Ovary (tissue), 9 donors: Measurements from ENCODE around the gene DNAAF5. TPM values are rescaled to one million over a fixed set of nuclear protein-coding genes. Genes with fewer than 3 reads are reported as not detected.
A peak's percentile ranks its signal among the peaks of the same experiment; 100 is the strongest.

ENCODE experiments used
- DNase-seq, 5 donors: peaks; one replicate each; pipeline ENCODE4 v3.0.0-alpha.2; 2019 to 2020
- H3K27ac ChIP-seq, 2 donors: fragments of 200-600 bp; one replicate each; pipeline versions ENCODE4 v1.5.1 to v1.8.0; 2019 to 2022
- H3K27me3 ChIP-seq: fragments of 200-600 bp; one replicate; pipeline ENCODE4 v1.8.0; 2022
- H3K36me3 ChIP-seq: fragments of 200-600 bp; sonication (generic); one replicate; pipeline ENCODE4 v1.5.1; 2019
- H3K4me1 ChIP-seq: one replicate; pipeline ENCODE4 v1.8.1; 2013; ENCODE audit warnings: mild to moderate bottlenecking, moderate library complexity; ENCODE audit not compliant: insufficient read depth
- H3K4me3 ChIP-seq: fragments of 200-600 bp; sonication (generic); one replicate; pipeline ENCODE4 v1.5.1; 2017
- H3K9me3 ChIP-seq, 2 donors: fragments of 200-600 bp in 1 of 2; sonication (generic) in 1 of 2; one replicate each; pipeline versions ENCODE4 v1.5.1 to v1.8.1; 2013 to 2019; ENCODE audit warnings: mild to moderate bottlenecking in 1 of 2, moderate library complexity in 1 of 2
- CTCF ChIP-seq, 3 donors: fragments of 450-650 bp in 2 of 3; fragments of 200-600 bp in 1 of 3; IDR thresholded peaks; one replicate each; pipeline versions ENCODE4 v1.5.1 to v1.8.0; 2016 to 2022; ENCODE audit warnings: antibody characterized with exemption in 3 of 3, mild to moderate bottlenecking in 1 of 3
- EP300 ChIP-seq: sonication (generic); formaldehyde crosslinking; IDR thresholded peaks from one replicate; pipeline ENCODE4 v1.6.1; 2017; ENCODE audit warnings: antibody characterized with exemption
- POLR2A ChIP-seq: fragments of 450-650 bp; IDR thresholded peaks from one replicate; pipeline ENCODE4 v1.6.1; 2017; ENCODE audit warnings: antibody characterized with exemption, mild to moderate bottlenecking, moderate library complexity
- WGBS, 3 donors: extraction: QIAGEN DNeasy Blood & Tissue Kit in 1 of 3; methylation state at CpG; one replicate each; pipeline versions ENCODE4 v1.1.5 to v1.1.7; 2013 to 2017; 5-methylcytosine and 5-hydroxymethylcytosine counted together
- intact Hi-C, 4 donors: fragments of 100-400 bp; cut with DNase I; formaldehyde crosslinking; loops; one replicate each; pipeline versions ENCODE4 v1.11.0 to v1.15.1; 2022 to 2023
- polyA plus RNA-seq, 2 donors: library from polyadenylated mRNA; stranded (reverse); fragments of 200-250 nt in 1 of 2; fragments of 350-450 nt in 1 of 2; fragmentation: Illumina TruSeq in 1 of 2; extraction: RNeasy Lipid Tissue Mini Kit (QIAGEN cat#74804) in 1 of 2; gene quantifications; one replicate each; pipeline ENCODE4 v1.2.3, GENCODE V29; 2013 to 2014
- total RNA-seq, 7 donors: library from RNA; depleted of rRNA in 2 of 7; stranded (reverse); fragments of >200 nt in 2 of 7; fragmentation: NEBNext Ultra II Directional in 3 of 7; extraction: Animal tissue kit (Norgen Biotek cat#: 25700) in 3 of 7; gene quantifications; one replicate each; pipeline versions ENCODE4 v1.1.0 to v1.2.4, GENCODE V29; 2016 to 2023
- donor health status: DM: no; HTN: no; CAD: no; lungs with moderate emphysema.
- donor health status: DM: no; HTN: no; CAD: no.
- donor health status: Bipolar disorder and iron deficiency.
- donor health status: DM: yes; HTN: yes; CAD: no.
- donor health status: DM: no; HTN: no; CAD: no.
- donor health status: DM: yes; HTN: yes; CAD: no.

The DNAAF5 gene
- total and polyA plus RNA-seq, 9 donors = 12.9 to 41.0 (median 21.3) TPM

- H3K9me3 ChIP-seq = peaks cover 0 to 5% of the 10 kb centered on the region in 2 donors
- DNase-seq = no peak
- no peaks in the 10 kb centered on the region for H3K27me3 ChIP-seq
- H3K4me3 ChIP-seq = no peak overlapping the region
- H3K4me1 ChIP-seq = no peaks in the 10 kb centered on the region
- 91 to 98% (median 97%) methylated on average over 1 of the region's 1 CpG for WGBS, 3 donors
- intact Hi-C loops = no loop called here
- H3K27ac ChIP-seq = no peak overlapping the region
- no peaks in the 10 kb centered on the region for H3K36me3 ChIP-seq
- TF ChIP-seq EP300 (no peak), CTCF (IDR thresholded peaks at IDR 0.05) (no peak)
Measured at GRCh38 chr7:685540-685939, 41.0 kb upstream of the DNAAF5 start.

- Histone ChIP-seq H3K4me1 (no peaks in the 10 kb centered on the region), H3K27ac (no peak overlapping the region), H3K4me3 (no peak overlapping the region), H3K36me3 (no peaks in the 10 kb centered on the region), H3K27me3 (no peaks in the 10 kb centered on the region), H3K9me3 (peaks cover 0 to 5% of the 10 kb centered on the region in 2 donors)
- DNase-seq = peak in 2 of 5 donors; percentile 11 to 28
- no peak for TF ChIP-seq CTCF (IDR thresholded peaks at IDR 0.05)
- TF ChIP-seq POLR2A = no peak
- no peak for TF ChIP-seq EP300
- 96 to 98% (median 97%) methylated on average over 26 to 27 of the region's 27 CpGs for WGBS, 3 donors
- intact Hi-C loops = no loop called here
Measured at GRCh38 chr7:690478-691360, 35.8 kb upstream of the DNAAF5 start.

GRCh38 chr7:691361-692045 is 35.0 kb upstream of the DNAAF5 start:
- Histone ChIP-seq H3K4me1 (no peaks in the 10 kb centered on the region), H3K36me3 (no peaks in the 10 kb centered on the region), H3K4me3 (no peak overlapping the region), H3K27me3 (no peaks in the 10 kb centered on the region), H3K9me3 (peaks cover 0 to 5% of the 10 kb centered on the region in 2 donors), H3K27ac (no peak overlapping the region)
- TF ChIP-seq CTCF (IDR thresholded peaks at IDR 0.05) (no peak), POLR2A (no peak), EP300 (no peak)
- peak in 2 of 5 donors; percentile 12 to 22 for DNase-seq
- intact Hi-C loops = no loop called here
- WGBS, 3 donors = 94 to 96% (median 95%) methylated on average over 25 of the region's 25 CpGs

- WGBS, 3 donors = 96 to 98% (median 98%) methylated on average over 22 of the region's 22 CpGs
- TF ChIP-seq POLR2A = no peak
- no peak for TF ChIP-seq CTCF (IDR thresholded peaks at IDR 0.05)
- no peak for TF ChIP-seq EP300
- peak in 1 of 5 donors; percentile 13 for DNase-seq
Measured at GRCh38 chr7:693280-693679, 33.2 kb upstream of the DNAAF5 start.

More at GRCh38 chr7:693280-693679, 33.2 kb upstream of the DNAAF5 start:
- Histone ChIP-seq H3K4me1 (no peaks in the 10 kb centered on the region), H3K36me3 (no peaks in the 10 kb centered on the region), H3K4me3 (no peak overlapping the region), H3K27ac (no peak overlapping the region), H3K27me3 (no peaks in the 10 kb centered on the region), H3K9me3 (peaks cover 0 to 4% of the 10 kb centered on the region in 2 donors)
- intact Hi-C loops = no loop called here
